Subcutaneous adipose tissue (tissue), 4 donors: ENCODE results near the gene DNAJB4. TPM values are rescaled to one million over a fixed set of nuclear protein-coding genes. Genes with fewer than 3 reads are reported as not detected.

Source experiments
- CTCF ChIP-seq: fragments of 450-650 bp; IDR thresholded peaks from one replicate; pipeline ENCODE4 v1.5.1; 2016; ENCODE audit warnings: low read depth, mild to moderate bottlenecking, control low read depth, antibody characterized with exemption, moderate library complexity
- total RNA-seq, 4 donors: library from RNA; depleted of rRNA; stranded (reverse); fragments of >200 nt; gene quantifications; one replicate each; pipeline ENCODE4 v1.1.0, GENCODE V29; 2016

DNAJB4 gene
- 10 to 100 TPM; 25.7 to 54.0 (median 33.3) TPM for total RNA-seq

DNA sequence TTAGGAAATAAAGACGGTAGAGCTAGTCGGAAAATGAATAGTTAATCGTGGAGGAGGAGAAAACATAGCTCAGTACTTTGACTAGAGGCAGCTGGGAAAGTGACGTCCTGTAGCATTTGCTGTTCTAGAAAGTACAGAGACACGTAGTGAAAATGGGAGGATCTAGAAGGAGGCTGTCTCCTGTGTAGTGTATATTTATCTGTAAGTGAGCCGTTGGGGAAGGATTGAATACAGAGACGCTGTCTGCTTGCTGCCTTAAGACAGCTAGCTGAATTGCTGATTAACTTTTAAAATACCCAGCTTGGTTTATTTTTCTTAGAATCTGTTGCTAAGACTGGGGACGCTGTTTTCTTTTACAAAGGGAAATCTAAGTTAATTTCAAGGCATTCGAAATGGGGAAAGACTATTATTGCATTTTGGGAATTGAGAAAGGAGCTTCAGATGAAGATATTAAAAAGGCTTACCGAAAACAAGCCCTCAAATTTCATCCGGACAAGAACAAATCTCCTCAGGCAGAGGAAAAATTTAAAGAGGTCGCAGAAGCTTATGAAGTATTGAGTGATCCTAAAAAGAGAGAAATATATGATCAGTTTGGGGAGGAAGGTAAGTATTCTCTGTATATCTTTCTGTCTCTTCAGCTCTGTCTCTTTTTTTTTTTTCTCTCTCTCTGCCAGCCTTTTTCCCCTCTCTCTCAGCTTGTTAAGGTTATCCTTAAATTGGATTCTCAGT is at the start of gene DNAJB4:
Gene DNAJB4, plus strand, starts transcription at position 221 of the 729 bp plus-strand sequence. Its CDS starts 172 bp downstream, at position 393.
- TF ChIP-seq CTCF: no peak

DNA sequence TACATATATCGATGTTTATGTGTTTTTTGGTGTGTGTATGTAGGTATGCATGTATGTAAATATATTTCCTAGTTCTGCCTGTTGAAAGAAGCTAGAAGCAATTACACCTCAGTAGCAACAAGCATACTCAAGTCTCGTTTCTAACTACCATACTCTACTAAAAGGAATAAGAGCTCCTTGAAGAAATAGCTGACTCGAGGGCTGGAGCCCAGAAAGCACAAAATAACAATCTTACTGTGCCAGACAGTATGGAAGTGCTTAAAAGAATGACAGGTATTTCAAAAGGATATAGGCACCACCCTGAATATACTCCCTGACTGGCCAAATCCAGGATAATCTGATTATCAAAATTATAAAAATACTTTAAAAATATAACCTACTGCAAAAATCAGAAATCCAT is 49.0 kb upstream of the DNAJB4 start:
- no peak for TF ChIP-seq CTCF

DNA sequence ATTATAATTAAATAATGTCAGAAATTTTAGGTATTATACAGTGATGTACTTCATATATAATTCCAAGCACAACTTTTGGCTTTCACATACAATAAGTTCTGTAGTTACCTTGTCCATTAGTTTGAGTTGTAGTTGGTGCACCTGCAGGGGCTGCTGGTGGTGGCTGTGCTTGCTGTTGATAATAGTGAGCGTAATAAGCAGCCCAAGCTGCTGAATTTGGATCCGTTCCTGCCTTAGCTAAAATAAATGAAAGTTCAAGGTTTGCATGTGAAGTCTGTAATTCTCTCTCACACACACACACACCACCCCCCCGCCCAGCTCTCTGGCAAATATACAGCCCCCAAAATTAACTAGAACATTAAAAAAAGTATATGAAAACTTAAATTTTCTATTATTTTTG is 48.3 kb upstream of the DNAJB4 start:
- TF ChIP-seq CTCF: no peak

DNA sequence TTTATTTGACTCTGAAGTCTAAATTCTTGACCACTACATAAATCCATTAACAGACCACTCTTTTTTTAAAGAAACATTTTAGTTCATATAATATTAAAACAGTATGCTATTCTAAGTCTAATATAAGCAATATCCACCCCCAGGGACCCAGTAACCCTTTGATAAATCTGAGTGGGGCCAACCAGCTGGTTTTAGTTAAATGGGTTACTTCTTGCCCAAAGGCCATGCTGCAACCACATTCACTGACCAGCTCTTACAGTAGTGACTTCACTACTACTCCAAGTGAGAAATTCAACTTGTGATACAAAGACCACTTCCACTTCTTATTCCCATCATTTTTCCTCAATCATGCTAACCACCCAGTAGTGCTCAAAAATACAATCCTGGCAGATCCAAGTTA is 46.3 kb upstream of the DNAJB4 start:
- no peak for TF ChIP-seq CTCF

DNA sequence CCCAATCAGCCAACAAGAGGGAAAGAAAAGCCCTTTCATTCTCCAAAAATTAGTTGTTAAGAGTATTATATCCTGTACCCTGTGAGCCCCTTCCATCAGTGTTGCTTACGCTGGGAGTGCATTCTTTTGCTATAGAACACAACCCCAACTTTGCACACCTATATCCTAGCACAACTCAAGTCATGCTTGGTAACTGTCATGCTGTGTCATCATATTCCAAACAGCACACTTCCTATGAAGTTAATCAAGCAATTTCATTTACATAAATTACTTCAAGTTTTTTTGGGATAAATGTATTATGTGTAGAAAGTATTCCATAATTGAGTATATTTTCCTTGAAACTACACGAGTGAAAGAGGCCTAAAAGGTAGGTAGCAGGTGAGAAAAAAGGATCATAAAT is 45.9 kb upstream of the DNAJB4 start:
- TF ChIP-seq CTCF: no peak

GRCh38 chr1:77961392-77961791 is 43.3 kb upstream of the DNAJB4 start:
- TF ChIP-seq CTCF: no peak

DNA sequence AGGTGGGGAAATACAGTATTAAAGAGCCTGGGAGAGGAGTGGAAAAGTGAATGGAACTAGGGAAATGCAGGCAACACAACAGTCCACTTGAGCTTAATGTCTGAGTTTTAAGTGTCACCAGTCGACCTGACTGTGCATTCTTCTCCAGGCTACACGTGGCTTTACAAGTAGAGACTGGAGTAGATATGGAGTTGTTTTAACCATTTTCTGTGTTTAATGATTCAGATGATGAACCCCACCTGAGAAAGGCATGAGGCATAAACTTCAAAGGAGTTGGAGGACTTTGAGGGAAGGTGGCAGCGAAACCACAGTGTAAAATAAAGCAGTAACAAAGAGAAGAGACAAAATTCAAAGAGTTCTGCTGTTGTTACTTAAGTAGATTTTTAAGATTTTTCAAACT is 38.4 kb upstream of the DNAJB4 start:
- TF ChIP-seq CTCF: no peak
